ENCODE measurements around the gene MSH3.
A peak's percentile ranks its signal among the peaks of the same experiment; 100 is the strongest.

The MSH3 gene

GRCh38 chr5:80654391-80655230 lies at the start of gene MSH3, which contains the start of gene DHFR:
MSH3 (plus strand) TSS chr5:80654652; CDS start chr5:80654728, 76 bp downstream.
DHFR (minus strand) TSS chr5:80654983; CDS start chr5:80654489, 494 bp downstream.
- peak; percentile 80 to 91 (median 84) for DNase-seq (ENCODE audit: low read depth in 3 of 3)

DNA sequence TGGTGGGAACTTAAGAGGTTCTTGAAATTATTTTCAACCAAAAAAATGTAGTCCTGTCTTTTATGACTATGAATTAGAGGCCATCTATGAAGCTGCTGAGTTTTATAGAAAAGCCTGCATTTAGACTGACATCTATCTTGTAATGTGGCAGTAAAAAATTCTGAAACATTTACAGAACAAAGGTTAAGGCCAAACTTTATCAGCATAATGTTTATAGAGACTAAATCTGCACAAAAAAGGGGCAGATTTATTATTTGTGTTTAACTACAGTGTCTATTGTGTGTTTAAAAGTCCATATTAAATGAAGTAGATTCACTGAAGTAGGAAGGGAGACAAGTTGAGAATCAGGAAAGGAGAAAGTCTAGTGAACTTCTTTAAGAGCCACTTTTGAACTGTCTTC lies 47.1 kb upstream of the MSH3 start:
- DNase-seq (ENCODE audit: low read depth in 3 of 3) = no peak

DNA sequence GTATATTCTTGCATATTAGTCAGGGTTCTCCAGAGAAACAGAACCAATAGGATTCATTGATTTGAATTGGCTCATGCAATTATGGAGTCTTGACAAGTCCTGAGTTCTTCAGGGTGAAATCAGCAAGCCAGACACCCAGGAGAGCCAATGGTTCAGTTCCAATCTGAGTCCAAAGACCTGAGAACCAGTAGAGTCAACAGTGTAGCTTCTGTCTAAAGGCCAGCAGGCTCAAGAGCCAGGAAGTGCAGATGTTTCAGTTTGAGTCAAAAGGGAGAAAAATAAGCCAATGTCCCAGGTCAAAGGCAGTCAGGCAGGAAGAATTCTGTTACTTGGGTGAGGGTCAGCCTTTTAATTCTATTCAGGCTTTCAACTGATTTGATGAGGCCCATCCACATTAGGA lies 46.6 kb upstream of the MSH3 start:
- no peak for DNase-seq (ENCODE audit: low read depth in 3 of 3)

DNA sequence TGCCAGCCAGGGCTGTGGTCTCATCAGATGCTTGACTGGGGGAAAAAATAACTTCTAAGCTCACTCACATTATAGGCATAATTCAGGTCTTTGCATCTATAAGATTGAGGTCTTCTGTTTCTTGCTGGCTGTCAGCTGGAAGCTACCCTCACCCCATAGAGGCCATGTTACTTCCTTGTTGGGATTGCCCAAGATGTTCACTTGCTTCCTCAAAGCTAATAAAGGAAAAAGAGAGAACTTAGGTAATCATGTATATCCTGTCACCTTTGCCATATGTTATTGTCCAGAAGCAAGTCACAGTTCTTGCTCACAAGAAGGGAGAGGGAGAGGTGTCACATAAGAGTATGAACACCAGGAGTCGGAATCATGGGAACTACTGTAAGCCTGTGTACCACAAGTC lies 45.7 kb upstream of the MSH3 start:
- no peak for DNase-seq (ENCODE audit: low read depth in 3 of 3)

GRCh38 chr5:80609692-80610091 lies 44.8 kb upstream of the MSH3 start:
- DNase-seq (ENCODE audit: low read depth in 3 of 3) = no peak

DNA sequence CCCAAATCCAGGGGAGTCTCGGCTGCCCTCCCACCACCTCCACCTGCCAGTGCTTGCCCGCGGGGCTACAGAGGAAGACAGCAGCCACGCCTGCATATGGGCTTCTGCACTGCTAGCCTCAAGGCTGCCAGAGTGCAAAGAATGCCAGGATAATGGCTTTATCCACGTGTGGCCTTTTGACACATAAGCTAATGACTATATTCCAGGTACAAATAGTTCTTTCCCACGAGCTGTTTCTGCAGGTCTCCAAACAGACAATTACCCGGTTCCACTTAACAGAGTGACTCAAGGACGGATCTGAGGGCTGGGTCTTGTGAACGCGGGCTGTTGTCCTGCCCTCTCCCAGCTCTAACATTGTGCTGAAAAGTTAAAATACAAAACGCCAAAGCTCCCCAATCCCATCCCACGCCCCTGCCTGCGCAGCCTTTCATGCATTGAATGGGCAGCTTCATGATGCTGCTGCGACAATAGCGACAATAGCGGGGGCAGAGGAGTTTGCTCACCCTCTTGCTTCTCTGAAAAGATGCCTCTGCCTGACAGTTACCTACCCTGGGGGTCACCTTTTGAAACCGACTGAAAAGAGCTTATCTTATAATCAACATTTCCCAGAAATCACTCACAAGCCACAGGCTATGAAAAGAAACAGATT lies 39.1 kb upstream of the MSH3 start:
- DNase-seq (ENCODE audit: low read depth in 3 of 3) = no peak

DNA sequence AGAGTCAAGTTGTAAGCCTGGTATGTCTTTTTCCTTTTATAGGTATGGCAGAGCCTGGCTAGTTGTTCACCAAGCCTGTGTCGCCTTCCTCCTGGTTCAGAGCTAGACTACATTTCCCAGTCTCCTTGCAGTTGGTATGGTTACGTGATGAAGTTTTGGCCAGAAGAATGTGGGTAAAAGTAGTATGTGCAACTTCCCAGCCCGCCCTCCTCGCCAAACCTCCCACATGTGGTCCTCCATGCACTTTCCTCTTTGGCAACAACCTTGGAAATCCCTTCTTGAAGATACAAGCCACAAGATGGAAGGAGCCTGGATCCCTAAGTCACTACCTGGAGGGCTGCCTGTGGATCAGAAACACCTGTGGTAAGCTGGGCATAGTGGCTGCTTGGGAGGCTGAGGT lies 36.0 kb upstream of the MSH3 start:
- no peak for DNase-seq (ENCODE audit: low read depth in 3 of 3)

DNA sequence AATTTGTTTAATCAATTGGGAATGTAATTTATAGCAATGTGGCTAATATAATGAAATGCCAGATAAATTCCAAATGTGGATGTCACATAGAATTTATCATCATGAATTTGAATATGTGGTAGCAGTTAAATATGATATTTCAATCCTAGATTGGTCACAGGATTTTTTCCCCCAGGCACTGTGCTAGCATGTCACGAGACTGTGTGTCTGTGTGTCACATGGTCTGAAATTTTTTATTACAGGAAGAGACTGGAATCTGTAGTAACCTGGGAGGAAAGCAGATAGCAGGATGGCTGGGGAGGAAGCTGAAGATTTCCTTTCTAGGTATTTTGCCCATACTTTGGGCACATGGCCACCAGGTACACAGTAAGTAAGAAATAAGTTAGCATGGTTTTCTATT lies 35.4 kb upstream of the MSH3 start:
- no peak for DNase-seq (ENCODE audit: low read depth in 3 of 3)

DNA sequence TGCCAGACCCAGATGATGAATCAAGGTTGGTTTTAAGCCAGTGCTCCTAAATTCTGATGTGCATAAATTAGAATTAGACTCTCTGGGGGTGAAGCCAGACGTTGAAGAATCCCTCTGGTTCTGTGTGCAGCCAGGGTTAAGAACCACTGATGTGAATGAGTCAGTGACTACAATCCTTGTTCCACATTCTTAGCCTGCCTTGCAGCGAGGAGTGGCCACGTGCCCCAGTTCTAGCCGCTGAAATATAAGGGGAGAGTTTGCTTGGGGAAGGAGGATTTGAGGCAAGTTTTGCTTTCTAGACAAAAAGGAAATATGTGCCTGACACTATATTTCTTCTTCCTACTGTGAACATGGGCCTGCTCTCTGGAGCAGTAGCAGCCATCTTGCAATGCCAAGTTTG lies 34.2 kb upstream of the MSH3 start:
- no peak for DNase-seq (ENCODE audit: low read depth in 3 of 3)

GRCh38 chr5:80622756-80623155 lies 31.7 kb upstream of the MSH3 start:
- no peak for DNase-seq (ENCODE audit: low read depth in 3 of 3)

GRCh38 chr5:80623999-80624398 lies 30.5 kb upstream of the MSH3 start:
- no peak for DNase-seq (ENCODE audit: low read depth in 3 of 3)

- no peak for DNase-seq (ENCODE audit: low read depth in 3 of 3)
Observed at GRCh38 chr5:80625230-80625629, 29.2 kb upstream of the MSH3 start.

DNA sequence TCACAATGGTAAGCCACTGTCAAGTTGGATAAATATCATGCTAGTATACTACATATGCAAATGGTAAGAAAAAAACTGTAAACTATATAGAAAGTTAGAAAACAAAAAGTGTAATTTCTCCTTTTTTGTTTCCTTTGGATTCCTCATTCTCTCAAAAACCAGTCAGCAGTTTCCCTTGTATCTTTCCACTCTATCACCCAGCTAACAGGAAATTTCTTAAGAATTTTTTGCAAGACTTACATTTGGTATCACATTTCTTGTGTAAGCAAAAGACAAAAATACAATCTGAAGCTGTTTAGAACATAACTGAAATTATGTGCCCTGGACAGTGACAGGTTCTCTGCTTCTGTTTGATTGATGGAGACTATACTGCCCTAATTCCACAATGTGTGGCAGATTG lies 25.2 kb upstream of the MSH3 start:
- no peak for DNase-seq (ENCODE audit: low read depth in 3 of 3)

- no peak for DNase-seq (ENCODE audit: low read depth in 3 of 3)
Observed at GRCh38 chr5:80631278-80632259, 22.9 kb upstream of the MSH3 start.

GRCh38 chr5:80632700-80633099 lies 21.8 kb upstream of the MSH3 start:
- no peak for DNase-seq (ENCODE audit: low read depth in 3 of 3)

GRCh38 chr5:80634193-80634592 lies 20.3 kb upstream of the MSH3 start:
- DNase-seq (ENCODE audit: low read depth in 3 of 3) = no peak

GRCh38 chr5:80641353-80641752 lies 13.1 kb upstream of the MSH3 start:
- no peak for DNase-seq (ENCODE audit: low read depth in 3 of 3)

DNA sequence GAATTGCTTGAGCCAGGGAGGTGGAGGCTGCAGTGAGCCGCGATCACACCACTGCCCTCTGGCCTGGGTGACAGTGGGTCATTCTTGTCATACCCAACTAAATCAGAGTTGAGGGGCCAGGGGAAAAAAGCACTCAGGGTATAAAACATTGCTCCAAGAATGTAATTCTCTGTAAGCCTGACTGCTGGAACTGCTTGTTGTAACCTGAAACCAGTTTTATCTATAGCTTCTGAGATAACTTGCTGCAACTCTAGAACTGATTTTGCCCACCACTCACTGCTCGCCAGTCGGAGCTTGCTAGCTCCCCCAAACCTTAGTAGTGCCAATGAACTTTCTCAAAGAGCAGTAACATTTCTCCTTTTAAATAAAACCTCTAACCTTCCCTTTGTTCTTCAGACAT lies 9.6 kb upstream of the MSH3 start:
- DNase-seq (ENCODE audit: low read depth in 3 of 3) = no peak

- no peak for DNase-seq (ENCODE audit: low read depth in 3 of 3)
Observed at GRCh38 chr5:80646926-80647325, 7.5 kb upstream of the MSH3 start.

DNA sequence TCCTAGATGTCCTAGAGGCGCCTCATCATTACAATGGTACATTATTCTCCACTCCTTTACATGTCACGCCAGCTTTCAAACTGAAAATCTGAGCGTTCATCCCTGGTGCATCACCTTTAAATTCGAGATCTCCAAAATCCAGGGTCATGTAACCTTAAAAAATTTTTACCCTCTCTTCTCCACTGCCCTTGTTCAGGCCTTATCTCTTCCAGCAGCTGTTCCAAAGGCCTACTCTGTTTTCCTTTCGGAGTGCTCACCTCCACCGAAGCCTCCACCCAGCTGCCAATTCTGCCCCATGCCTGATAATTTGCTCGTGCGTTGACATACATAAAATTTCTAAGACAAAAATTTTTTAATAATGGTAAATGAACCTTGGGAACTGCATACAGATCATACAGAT lies 950 bp upstream of the MSH3 start:
- DNase-seq (ENCODE audit: low read depth in 3 of 3) = no peak

DNA sequence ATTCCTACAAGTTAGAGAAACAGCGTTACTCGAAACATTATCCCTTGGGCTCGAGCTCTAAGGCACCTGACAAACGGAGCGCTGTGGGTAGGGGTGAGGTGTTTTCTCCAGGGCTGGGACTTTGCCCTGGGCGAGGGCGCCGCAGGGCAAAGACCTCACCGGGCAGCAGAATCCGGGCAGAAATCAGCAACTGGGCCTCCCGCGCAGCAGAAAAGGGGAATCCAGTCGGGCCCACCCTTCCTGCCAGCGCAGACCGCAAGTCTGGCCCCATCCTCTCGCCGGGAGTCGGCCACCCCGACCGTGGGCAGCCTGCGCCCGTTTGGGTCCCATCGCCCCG lies 430 bp upstream of the MSH3 start:
- DNase-seq (ENCODE audit: low read depth in 3 of 3) = peak in 2 of 3 donors; percentile 11 to 17

DNA sequence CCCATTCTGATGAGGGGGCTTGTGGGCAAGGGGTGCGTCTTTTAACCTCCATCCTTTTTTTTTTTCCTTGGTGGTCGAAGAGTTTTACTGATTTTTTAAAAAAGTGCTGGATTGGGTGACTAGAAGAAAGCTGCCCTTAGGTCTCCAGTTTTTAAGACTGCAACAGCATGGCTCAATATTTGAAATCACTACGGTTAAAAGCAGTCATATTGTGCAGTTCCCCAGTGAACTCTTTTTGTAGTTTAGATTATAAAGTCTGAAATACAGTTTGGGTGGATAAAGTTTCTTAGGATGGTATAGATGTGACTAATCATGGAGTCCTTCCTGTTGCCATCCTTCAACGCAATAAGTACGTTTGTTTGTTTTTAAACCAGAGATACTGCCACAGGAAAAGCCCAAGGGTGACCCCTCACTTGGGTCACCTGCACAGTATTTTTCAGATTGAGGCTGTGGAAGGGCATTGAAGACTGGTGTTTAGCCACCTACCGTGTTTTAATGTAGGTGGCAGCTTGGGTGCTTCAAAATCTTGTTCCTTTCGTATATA lies 851 bp downstream of the MSH3 start:
- DNase-seq (ENCODE audit: low read depth in 3 of 3) = no peak
